DOHH2 (cell line): Measurements from ENCODE around the gene DPYD.

Experiments
- H3F3A ChIP-seq: fragments of 200-600 bp; sonication (generic), shearing (Covaris generic); 2 replicates; pipeline ENCODE4 v1.6.0; 2016; ENCODE audit warnings: antibody characterized with exemption, mild to moderate bottlenecking; ENCODE audit not compliant: control insufficient read depth, insufficient read depth
- H3K27ac ChIP-seq: fragments of 200-600 bp; sonication (generic); 2 replicates; pipeline ENCODE4 v1.5.1; 2014; ENCODE audit warnings: low read depth, mild to moderate bottlenecking, low read length, moderate library complexity
- H3K27me3 ChIP-seq: fragments of 200-600 bp; sonication (generic); 2 replicates; pipeline ENCODE4 v1.6.1; 2014; ENCODE audit warnings: mild to moderate bottlenecking, low read length, mixed read lengths; ENCODE audit not compliant: control insufficient read depth
- H3K36me3 ChIP-seq: fragments of 200-600 bp; sonication (generic); 2 replicates; pipeline ENCODE4 v1.6.1; 2014; ENCODE audit warnings: mild to moderate bottlenecking, low read length, moderate library complexity, mixed read lengths; ENCODE audit not compliant: control insufficient read depth
- H3K4me1 ChIP-seq: fragments of 200-600 bp; sonication (generic); 2 replicates; pipeline ENCODE4 v1.6.1; 2014; ENCODE audit warnings: mild to moderate bottlenecking, low read length, mixed read lengths; ENCODE audit not compliant: control insufficient read depth
- H3K4me2 ChIP-seq: fragments of 200-600 bp; sonication (generic); 2 replicates; pipeline ENCODE4 v1.6.0; 2014; ENCODE audit warnings: mild to moderate bottlenecking, low read length, moderate library complexity
- H3K4me3 ChIP-seq: fragments of 200-600 bp; sonication (generic); 2 replicates; pipeline ENCODE4 v1.5.1; 2014; ENCODE audit warnings: mild to moderate bottlenecking, low read length, mixed read lengths
- H3K79me2 ChIP-seq: fragments of 200-600 bp; sonication (generic); 2 replicates; pipeline ENCODE4 v1.6.1; 2014; ENCODE audit warnings: mild to moderate bottlenecking, low read length, mixed read lengths; ENCODE audit not compliant: control insufficient read depth
- H3K9me2 ChIP-seq: fragments of 200-600 bp; sonication (generic); replicated peaks from 2 replicates; pipeline ENCODE4 v1.6.1; 2014; ENCODE audit warnings: mild to moderate bottlenecking, low read length, mixed read lengths; ENCODE audit not compliant: control insufficient read depth
- H3K9me3 ChIP-seq: fragments of 200-600 bp; sonication (generic); 2 replicates; pipeline ENCODE4 v1.6.1; 2014; ENCODE audit warnings: antibody characterized with exemption, low read length, mixed read lengths; ENCODE audit not compliant: control insufficient read depth, insufficient read depth
- H4K20me1 ChIP-seq: fragments of 200-600 bp; sonication (generic); 2 replicates; pipeline ENCODE4 v1.6.0; 2014; ENCODE audit warnings: low read depth, mild to moderate bottlenecking, antibody characterized with exemption, low read length, moderate library complexity; ENCODE audit not compliant: control insufficient read depth, insufficient read depth
- CTCF ChIP-seq: fragments of 200-600 bp; sonication (generic); IDR thresholded peaks from one replicate; pipeline ENCODE4 v1.5.1; 2014; ENCODE audit warnings: antibody characterized with exemption, mild to moderate bottlenecking, low read depth, low read length; ENCODE audit not compliant: poor library complexity, severe bottlenecking
- EZH2phosphoT487 ChIP-seq: fragments of 200-600 bp; sonication (generic); IDR thresholded peaks from 2 replicates; pipeline ENCODE4 v1.6.1; 2017; ENCODE audit warnings: borderline replicate concordance, mild to moderate bottlenecking, antibody characterized with exemption, low read length, moderate library complexity, mixed read lengths

Gene DPYD

GRCh38 chr1:97588772-97589171, 332.1 kb downstream of the DPYD start:
- TF ChIP-seq EZH2phosphoT487 (no peak), CTCF (no peak)
- Histone ChIP-seq H3K79me2 (no peaks in the 10 kb centered on the region), H3F3A (no peaks in the 10 kb centered on the region), H4K20me1 (no peaks in the 10 kb centered on the region), H3K9me3 (no peaks in the 10 kb centered on the region), H3K27ac (no peak overlapping the region), H3K27me3 (no peaks in the 10 kb centered on the region), H3K4me2 (no peak overlapping the region), H3K4me1 (no peaks in the 10 kb centered on the region), H3K9me2 (no peaks in the 10 kb centered on the region), H3K4me3 (no peak overlapping the region), H3K36me3 (no peaks in the 10 kb centered on the region)

GRCh38 chr1:97581614-97582051, 339.2 kb downstream of the DPYD start:
- no peaks in the 10 kb centered on the region for H3K4me1 ChIP-seq
- H4K20me1 ChIP-seq: no peaks in the 10 kb centered on the region
- H3K27me3 ChIP-seq: no peaks in the 10 kb centered on the region
- H3K36me3 ChIP-seq: no peaks in the 10 kb centered on the region
- no peaks in the 10 kb centered on the region for H3F3A ChIP-seq
- H3K4me2 ChIP-seq: no peak overlapping the region
- no peaks in the 10 kb centered on the region for H3K9me2 ChIP-seq
- TF ChIP-seq EZH2phosphoT487 (no peak), CTCF (no peak)
- no peak overlapping the region for H3K4me3 ChIP-seq
- H3K27ac ChIP-seq: no peak overlapping the region
- no peaks in the 10 kb centered on the region for H3K79me2 ChIP-seq
- H3K9me3 ChIP-seq: no peaks in the 10 kb centered on the region

- H3K36me3 ChIP-seq: no peaks in the 10 kb centered on the region
- H3K9me2 ChIP-seq: no peaks in the 10 kb centered on the region
- no peaks in the 10 kb centered on the region for H4K20me1 ChIP-seq
- TF ChIP-seq CTCF: no peak
- TF ChIP-seq EZH2phosphoT487: no peak
- no peaks in the 10 kb centered on the region for H3K27me3 ChIP-seq
- no peak overlapping the region for H3K4me2 ChIP-seq
- no peaks in the 10 kb centered on the region for H3K9me3 ChIP-seq
- H3K4me1 ChIP-seq: no peaks in the 10 kb centered on the region
- no peak overlapping the region for H3K4me3 ChIP-seq
- H3F3A ChIP-seq: no peaks in the 10 kb centered on the region
- H3K79me2 ChIP-seq: no peaks in the 10 kb centered on the region
- no peak overlapping the region for H3K27ac ChIP-seq
Observed at GRCh38 chr1:97577613-97578012, 343.2 kb downstream of the DPYD start.

- TF ChIP-seq CTCF (no peak), EZH2phosphoT487 (no peak)
- H3K9me2 ChIP-seq: no peaks in the 10 kb centered on the region
- H3K79me2 ChIP-seq: no peaks in the 10 kb centered on the region
- no peak overlapping the region for H3K4me2 ChIP-seq
- no peak overlapping the region for H3K4me3 ChIP-seq
- H3F3A ChIP-seq: no peaks in the 10 kb centered on the region
- H3K4me1 ChIP-seq: no peaks in the 10 kb centered on the region
- no peaks in the 10 kb centered on the region for H3K9me3 ChIP-seq
- H3K36me3 ChIP-seq: no peaks in the 10 kb centered on the region
- no peaks in the 10 kb centered on the region for H3K27me3 ChIP-seq
- no peaks in the 10 kb centered on the region for H4K20me1 ChIP-seq
- no peak overlapping the region for H3K27ac ChIP-seq
Observed at GRCh38 chr1:97573553-97573952, 347.3 kb downstream of the DPYD start.
